ENCODE measurements around the gene NKX2-2.

DNA sequence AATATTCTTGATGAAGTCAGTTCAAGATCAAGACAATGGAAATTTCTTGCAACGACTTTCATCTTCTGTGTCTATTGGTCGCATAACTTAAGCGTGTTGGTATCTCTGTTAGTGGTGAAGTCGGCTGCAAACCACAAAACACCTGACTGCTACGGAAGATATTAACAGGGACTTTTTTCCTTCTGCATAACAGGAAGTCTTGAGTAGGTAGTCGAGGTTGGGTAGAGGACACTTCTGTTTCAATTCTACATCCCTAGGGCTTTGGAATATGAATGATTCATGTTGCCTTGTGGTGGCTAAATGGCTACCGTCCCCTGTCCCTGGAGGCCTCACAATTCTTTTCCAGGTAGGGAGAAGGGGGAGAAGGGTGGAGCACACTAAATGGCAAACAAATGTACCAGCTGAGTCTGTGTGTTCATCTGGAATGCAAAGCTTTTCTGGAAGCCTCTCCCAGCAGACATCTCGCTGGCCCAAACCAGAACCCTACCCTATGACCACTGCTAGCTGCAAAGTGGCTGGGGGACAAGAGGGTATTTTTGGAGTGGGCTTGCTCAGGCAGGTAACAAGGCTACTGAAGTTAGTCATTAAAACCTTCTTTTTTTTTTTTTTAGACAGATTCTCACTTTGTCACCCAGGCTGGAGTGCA lies 34.6 kb upstream of the NKX2-2 start:
- TF ChIP-seq EZH2 (IDR thresholded peaks at IDR 0.05) (no peak), POLR2AphosphoS5 (IDR thresholded peaks at IDR 0.05; ENCODE audit: borderline replicate concordance, low read depth, low read length) (no peak)

All from SK-N-MC (cell line).